Fibroblast of skin of left biceps (primary cell): ENCODE data around the gene TRERF1.

Experiments used
- DNase-seq, 2 experiments: peaks; one replicate each; pipeline ENCODE4 v3.0.0-alpha.2; 2013; ENCODE audit warnings: low read depth in 2 of 2

Gene TRERF1

GRCh38 chr6:42423244-42423643, 28.5 kb downstream of the TRERF1 start:
- no peak for DNase-seq

DNA sequence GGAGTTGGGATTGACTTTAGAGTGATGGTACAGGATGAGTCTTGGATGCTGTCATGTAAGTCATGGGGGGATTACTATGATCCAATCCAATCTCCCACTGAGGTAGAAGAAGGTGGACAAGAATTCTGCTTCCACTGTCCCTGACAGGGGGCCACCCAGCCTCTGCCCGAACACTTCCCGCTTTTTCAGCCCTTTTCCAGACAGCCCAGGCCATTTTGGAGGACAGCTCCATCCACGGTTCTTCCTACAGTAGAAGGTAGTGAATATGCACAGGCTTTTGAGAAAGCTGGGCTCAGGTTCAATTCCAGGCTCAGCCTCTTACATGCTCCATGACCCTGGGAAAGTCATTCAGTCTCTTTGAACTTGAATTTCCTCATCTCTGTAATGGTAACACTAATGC, 31.0 kb downstream of the TRERF1 start:
- no peak for DNase-seq

GRCh38 chr6:42419490-42420280, 32.0 kb downstream of the TRERF1 start:
- DNase-seq = no peak

DNA sequence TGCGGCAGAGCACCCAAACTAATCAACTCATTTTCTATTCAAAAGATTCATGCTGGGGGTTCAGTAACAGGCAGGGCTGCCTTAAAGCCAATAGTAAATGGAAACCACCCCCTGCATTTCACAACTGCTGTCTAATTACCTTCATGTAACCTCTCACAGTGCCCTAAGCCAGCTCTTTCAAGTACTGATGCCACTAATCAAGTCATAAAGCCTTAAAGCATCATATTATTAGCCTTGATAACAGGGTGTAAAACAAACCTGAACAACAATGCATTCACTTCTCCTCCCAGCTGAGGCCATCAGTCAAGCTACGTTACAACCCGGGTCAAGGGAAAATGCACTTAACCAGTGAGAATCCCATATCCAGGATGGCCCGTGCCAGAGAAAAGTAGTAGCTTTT, 33.0 kb downstream of the TRERF1 start:
- DNase-seq = no peak

GRCh38 chr6:42417641-42418112, 34.0 kb downstream of the TRERF1 start:
- DNase-seq = no peak

DNA sequence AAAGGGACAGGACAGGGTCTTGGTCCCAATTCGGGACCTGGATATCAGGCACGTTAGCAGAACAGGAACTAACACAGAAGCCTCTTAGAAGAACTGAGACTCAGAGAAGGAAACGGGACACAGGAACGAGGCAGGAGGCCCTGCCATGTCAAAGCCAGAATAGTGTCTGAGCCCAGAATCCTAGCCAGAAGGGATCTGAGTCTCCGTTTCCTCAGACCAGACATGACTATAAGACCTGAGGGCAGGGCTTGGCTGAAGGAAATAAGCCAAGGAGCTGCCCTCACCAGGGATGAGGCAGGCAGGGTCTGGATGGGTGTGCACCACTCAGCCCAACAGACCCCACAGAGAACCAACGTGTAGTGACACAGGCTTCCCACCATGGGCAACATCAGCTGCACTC, 40.3 kb downstream of the TRERF1 start:
- DNase-seq = no peak

DNA sequence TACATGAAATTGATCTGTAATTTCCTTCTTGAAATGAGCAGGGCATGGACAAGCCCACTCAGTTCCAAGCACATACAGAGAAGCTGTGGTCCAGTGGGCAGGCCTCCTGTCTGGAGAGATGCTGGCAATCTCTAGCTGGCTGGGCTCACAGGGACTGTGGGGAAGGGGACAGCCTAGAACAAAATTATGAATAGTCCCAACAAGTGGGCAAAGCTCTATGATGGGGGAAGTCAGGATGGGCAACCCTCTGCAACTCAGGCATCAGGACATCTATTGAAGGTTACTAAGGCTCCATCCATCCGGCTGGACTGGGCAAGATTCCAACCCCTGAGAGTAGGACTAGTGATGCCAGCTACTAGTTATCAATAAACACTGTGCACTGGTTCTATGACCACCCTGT, 40.9 kb downstream of the TRERF1 start:
- DNase-seq = no peak

DNA sequence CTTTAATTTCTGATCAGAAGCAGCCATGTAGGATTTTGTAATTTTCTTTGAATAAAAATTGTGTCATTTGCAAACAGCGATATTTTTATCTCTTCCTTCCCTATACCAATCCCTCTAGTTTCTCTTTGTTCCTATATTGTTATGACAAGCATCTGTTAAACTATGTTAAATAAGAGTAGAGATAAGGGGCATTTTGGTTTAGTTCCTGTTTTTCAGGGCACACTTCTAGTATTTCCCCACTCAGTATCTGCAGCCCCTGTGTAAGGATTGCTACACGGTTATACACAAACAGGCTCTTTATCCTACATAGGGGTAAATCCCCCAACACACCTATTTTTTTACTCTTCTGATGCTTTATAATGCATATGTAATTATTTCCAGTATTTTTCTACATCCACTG, 42.1 kb downstream of the TRERF1 start:
- no peak for DNase-seq

GRCh38 chr6:42407379-42407778, 44.3 kb downstream of the TRERF1 start:
- peak; percentile 49 to 54 for DNase-seq

DNA sequence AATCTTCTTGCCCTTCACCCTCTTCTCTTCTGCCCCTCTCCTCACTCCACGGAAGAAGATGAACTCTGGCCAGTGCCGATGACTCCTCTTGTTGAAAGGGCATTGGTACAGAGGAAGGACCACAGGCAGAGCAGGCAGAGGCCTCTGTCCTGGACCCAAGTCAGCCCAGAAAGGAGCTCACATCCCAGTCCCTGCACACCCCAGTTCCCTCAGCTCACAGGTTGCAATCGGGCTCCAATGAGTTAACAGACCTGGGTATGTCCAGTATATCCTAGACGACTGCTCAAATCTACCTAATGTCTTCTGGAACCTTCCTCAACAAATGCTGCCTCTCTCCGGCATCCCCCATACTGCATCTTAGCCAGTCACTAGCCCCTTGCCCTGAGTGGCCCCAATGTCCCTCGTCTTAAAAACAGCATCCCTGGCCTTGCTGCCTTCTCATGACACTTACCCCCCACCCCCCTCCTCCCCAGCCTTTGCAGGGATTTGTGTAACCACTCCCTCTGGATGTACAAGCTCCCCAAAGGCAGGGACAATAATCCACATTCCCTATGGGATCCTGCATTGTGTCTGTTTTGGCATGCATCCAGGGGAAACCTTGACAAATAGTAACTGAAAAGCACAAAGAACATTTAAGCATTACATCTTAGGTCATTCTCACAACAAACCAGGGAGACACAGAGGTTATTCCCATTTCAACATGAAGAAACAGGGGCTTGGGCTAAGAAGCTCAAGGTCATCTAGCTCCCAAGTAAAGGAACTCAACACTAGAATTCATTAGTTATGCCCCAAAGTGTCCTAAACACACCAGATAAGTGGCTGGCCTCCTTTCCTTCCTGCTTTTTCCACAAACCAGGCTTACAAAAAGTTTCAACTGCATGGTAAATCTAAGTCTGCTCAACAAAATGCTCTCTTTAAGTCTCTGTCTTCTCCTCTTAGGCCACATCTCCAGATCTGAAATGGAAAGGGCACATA, 45.1 kb downstream of the TRERF1 start:
- DNase-seq = no peak

- DNase-seq = no peak
Measured at GRCh38 chr6:42405021-42405420, 46.7 kb downstream of the TRERF1 start.

DNA sequence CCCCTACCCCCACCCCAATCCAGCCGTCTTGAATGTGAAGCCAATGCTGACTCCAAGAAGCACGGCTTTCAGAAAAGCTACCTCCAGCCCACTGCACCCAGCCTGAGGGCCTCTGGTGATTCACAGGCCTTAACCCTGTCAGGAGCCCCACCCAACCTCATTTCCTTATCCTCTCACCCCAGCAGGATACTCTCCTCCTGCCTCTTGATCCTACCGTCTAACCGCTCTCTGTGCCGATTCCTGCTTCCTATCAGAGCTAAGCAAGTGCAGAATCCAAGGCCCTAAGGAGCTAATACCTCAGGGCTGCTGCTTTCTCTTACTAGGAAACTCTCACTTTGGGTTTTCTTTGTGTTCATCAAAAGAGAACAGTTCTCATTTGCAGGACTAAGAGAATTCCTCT, 47.2 kb downstream of the TRERF1 start:
- no peak for DNase-seq

DNA sequence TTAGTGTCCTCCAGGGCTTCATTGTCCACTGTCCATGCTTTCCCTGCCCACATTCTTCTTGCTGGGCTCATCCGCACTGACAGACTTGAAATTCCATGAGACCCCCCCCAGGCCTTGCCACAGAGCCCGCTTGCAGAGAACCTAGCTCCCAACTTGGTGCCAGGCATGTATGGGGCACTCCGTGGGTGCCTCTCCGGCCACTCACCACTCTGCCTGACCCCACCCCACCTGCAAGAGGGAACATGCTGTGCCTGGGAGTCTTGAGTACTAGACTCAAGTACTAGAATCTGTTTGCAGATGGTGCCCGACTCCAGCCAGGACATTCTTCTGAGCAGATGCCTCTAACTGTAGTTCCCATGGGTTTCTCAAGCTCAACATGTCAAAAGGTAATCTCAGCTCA, 47.9 kb downstream of the TRERF1 start:
- no peak for DNase-seq

GRCh38 chr6:42403421-42403820, 48.3 kb downstream of the TRERF1 start:
- no peak for DNase-seq

DNA sequence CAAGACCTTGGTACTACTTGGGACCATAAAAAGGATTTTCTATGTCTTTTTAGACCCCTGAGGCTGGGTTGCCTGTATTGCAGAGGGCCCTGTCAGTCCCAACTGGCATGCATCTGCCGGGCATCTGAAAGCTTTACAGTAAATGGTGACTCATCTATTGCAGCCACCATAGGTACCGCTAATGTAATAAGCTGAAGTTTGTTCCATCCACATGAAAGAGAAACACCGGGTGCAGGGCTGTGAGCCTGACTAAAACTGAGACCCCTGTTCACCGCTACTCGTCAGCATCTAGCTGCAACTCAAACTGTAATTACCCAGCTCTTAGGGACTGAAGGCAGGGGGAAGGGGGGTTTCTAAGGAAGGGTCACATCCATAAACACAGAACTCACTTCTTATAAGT, 49.5 kb downstream of the TRERF1 start:
- DNase-seq = no peak

DNA sequence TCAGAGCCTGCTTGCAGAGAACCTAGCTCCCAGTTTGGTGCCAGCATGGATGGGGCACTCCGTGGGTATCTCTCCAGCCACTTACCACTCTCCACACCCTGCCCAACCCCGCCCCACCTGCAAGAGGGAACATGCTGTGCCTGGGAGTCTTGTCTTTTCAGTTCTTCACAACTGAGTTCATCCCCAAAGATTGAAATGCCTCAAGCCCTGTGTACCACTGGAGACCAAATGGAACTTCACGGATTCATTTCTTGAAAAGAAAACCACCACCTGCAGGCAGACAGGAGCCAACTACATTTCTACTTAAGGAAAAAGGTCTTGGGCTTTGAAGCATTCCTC, 50.1 kb downstream of the TRERF1 start:
- DNase-seq = no peak

GRCh38 chr6:42400886-42401612, 50.7 kb downstream of the TRERF1 start:
- no peak for DNase-seq

DNA sequence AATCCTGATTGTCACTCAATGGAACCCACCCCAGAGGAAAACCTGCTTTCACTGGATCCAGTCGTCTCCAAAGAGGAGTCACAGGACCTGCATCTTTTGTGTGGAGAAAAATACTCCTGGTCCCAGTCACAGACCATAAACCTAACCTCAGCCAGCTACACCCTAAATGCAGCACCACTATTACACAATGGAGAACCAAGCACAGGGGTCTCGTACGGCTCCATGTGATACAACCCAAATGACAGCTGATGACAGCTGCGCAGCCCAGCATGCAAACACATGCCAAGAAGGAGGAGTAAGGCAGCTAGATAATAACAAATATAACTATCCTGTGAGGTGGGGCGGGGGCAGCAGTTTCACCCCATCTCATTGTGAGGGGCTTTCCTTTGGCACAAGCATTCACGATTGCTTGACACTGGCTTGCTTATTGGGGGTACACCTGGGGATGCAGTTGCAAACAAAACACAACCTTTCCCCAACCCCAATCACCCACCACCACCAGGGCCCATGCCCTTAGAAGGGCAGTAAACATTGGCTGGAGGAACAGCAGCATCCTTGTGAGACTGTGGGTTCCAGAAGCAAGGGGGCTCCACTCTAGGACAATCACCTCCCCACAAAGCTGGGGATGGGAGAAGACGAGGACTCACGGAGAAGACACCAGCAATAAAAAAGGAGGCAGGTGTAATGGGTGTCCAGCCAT, 51.5 kb downstream of the TRERF1 start:
- no peak for DNase-seq

- DNase-seq = no peak
Measured at GRCh38 chr6:42396720-42397119, 55.0 kb downstream of the TRERF1 start.

DNA sequence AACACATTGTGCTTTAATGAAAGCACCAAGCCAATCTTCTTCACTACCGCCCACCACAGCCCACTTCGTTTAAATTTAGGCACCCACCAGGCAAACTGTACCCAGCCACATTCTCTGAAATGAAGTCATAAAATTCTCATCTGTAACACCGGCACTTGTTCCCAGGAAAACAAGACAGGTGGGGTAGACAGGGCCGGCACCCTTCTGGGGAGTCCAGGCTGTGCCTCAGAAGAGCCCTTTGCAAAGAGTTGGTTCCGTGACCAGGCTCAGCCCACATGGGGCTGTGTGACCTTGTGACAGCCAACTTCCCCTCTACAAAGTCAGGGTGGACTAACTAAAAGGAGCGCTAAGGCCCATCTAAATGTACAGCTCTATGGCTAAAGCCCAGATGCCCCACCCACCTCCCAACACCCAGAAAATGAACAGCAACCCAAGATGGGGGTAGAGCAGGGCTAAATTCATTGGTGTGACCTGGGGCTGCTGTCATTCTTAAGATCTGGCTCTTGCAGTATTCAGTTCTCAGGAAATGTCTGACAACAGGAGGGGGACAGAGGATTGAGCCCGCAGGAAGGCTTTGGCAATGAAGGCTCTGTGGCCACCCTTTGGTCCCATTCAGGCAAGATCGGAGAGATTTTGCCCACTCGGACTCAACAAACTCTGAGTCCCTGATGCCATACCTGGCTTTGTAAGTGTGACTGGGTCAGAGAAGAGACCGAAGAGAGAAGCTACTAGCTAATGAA, 56.7 kb downstream of the TRERF1 start:
- DNase-seq = no peak

DNA sequence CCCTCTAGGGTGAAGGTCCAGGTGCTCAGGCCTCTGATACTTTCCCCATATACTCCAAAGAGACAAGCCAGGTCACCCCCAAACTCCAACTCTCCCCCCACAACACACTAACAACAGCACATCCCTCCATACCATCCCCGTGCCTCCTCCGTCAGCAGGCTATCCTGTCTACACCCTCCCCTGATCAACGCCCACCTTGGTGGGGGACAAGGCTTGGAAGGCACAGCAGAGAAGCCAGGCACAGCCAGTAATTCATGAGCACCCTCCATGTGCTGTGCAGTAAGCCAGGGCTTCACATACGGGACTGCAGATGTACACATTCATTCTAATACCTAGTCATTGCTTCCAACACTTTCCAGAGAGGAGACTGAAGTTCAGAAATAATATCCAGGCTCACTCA, 57.6 kb downstream of the TRERF1 start:
- DNase-seq = no peak
